NCI-H526 (cell line): ENCODE data around the gene PAPSS2.

Experiments used
- DNase-seq, 2 experiments: peaks; one replicate each; lab custom pipeline; 2025; lab: John Stamatoyannopoulos, UW

The PAPSS2 gene

GRCh38 chr10:87794285-87794684 is 134.6 kb downstream of the PAPSS2 start:
- DNase-seq: no peak
